ENCODE results near the gene DDX18.
"Not testable (repeated sequence)": the region's sequence is repeated elsewhere in the genome, so short reads cannot be mapped to it uniquely, and the experiment has no call there.

Gene DDX18

GRCh38 chr2:117818921-117819320, 4.4 kb downstream of the DDX18 start:
- TF ChIP-seq ZNF274 (IDR thresholded peaks at IDR 0.05; ENCODE audit: low read depth, low read length), result no peak
- H3K4me3 ChIP-seq (ENCODE audit: low read length), result no peak overlapping the region

DNA sequence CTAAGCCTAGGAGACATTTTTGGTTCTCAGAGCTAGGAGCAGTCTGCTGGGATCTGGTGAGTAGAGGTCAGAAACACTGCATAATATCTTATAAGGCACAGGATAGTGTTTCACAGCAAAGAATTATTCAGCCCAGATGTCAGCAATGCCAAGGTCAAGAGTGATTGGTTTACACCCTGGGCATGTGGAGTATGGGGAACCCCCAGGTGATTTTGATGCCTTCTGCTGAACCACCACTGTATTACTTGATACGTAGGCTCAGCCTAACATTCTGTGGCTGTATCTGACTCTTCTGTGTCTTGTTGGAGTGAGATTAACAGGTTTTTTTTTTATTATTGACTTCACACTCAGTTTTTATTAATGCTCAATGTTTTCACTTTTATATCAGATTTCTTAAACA, 6.0 kb downstream of the DDX18 start:
- no peak overlapping the region for H3K4me3 ChIP-seq (ENCODE audit: low read length)
- TF ChIP-seq ZNF274 (IDR thresholded peaks at IDR 0.05; ENCODE audit: low read depth, low read length), result no peak

DNA sequence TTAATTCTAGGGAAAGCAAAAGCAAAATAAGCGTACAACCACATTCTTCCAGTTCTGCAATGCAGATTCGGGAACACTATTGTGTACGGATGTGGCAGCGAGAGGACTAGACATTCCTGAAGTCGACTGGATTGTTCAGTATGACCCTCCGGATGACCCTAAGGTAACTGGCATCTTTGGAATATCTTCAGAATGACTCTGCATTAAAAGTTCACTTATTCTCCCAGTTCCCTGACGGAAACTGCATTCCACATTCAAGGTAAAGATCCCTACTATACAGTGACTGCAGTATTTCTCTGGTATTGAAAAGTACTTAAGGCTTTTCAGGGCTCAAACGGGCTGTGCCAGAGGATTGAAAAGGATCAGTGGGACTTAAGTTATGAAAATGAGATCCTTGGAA, 10.9 kb downstream of the DDX18 start:
- TF ChIP-seq ZNF274 (IDR thresholded peaks at IDR 0.05; ENCODE audit: low read depth, low read length), result no peak
- no peak overlapping the region for H3K4me3 ChIP-seq (ENCODE audit: low read length)

DNA sequence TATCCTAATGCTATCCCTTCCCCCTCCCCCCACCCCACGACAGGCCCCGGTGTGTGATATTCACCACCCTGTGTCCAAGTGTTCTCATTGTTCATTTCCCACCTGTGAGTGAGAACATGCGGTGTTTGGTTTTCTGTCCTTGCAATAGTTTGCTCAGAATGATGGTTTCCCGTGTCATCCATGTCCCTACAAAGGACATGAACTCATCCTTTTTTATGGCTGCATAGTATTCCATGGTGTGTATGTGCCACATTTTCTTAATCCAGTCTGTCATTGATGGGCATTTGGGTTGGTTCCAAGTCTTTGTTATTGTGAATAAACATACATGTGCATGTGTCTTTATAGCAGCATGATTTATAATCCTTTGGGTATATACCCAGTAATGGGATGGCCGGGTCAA, 13.0 kb downstream of the DDX18 start:
- H3K4me3 ChIP-seq (ENCODE audit: low read length), result not testable (repeated sequence)

DNA sequence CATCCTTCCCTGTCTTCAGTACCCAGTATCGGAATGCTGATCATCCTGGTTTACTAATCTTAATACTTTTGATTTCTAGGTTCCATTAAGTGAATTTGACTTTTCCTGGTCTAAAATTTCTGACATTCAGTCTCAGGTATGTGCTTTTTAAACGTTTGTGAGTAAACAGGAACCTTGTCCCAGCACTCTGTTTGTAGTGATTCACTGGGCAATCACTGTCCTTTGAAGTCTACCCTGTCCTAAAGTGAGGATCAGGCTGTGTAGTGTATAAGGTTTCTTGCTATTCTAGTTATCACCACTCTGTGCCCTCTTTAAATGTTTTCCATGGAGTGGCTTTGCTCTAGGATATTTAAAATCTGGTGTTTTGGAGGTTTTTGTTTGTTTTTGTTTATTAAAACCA, 14.4 kb downstream of the DDX18 start:
- no peak for TF ChIP-seq ZNF274 (IDR thresholded peaks at IDR 0.05; ENCODE audit: low read depth, low read length)
- no peak overlapping the region for H3K4me3 ChIP-seq (ENCODE audit: low read length)

DNA sequence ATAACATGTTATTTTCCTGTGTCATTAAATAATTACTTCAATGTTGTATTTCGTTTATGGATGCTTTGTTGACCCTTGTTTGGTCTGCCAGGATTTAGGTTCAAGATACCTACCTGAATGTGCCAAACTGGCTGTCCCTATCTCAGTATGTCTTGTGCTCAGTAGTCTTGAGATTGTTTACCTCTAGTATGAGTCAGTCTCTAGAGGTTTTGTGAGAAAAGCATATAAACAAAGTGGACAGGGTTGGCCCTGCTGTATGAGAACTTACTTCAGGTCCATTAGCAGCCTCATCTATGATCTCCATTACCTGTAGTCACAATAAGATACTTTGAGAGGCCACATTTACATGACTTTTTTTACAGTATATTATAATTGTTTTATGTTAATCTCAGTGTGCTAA, 17.8 kb downstream of the DDX18 start:
- H3K4me3 ChIP-seq (ENCODE audit: low read length), result no peak overlapping the region
- TF ChIP-seq ZNF274 (IDR thresholded peaks at IDR 0.05; ENCODE audit: low read depth, low read length), result no peak

DNA sequence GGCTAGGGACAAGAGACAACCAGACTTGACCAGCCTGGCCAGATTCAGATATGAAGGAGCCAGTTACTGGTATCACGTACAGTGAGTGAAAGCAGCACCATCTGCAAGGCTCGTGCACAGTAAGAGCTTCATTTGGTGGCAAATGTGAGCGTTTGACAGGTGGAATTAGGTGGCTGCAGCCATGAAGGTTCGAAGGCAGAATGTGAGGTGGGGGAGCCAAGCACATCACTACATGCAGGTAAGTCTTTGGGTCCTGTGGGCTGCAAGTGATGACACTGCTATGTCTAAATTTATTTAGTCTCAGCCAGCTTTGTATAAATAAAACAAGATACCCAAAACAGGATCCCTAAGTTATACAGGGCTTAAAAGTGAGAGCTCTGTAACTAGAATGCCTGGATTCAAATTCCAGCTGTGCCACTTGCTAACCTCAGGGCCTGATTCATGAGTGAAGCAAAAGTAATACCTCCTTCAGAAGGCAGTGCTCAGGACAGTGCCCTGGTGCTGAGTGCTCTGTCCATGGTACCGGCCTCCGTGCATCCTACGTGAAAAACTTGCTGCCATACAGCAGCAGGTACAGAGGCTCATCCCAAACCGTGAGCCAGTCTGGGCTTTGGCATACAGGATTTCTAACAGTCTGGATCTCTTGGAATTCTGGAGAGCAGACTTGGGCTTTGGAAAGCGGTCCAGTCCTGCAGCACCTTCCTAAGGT, 18.6 kb downstream of the DDX18 start:
- no peak for TF ChIP-seq ZNF274 (IDR thresholded peaks at IDR 0.05; ENCODE audit: low read depth, low read length)
- H3K4me3 ChIP-seq (ENCODE audit: low read length), result no peak overlapping the region

GRCh38 chr2:117833911-117834310, 19.4 kb downstream of the DDX18 start:
- no peak for TF ChIP-seq ZNF274 (IDR thresholded peaks at IDR 0.05; ENCODE audit: low read depth, low read length)
- no peak overlapping the region for H3K4me3 ChIP-seq (ENCODE audit: low read length)

DNA sequence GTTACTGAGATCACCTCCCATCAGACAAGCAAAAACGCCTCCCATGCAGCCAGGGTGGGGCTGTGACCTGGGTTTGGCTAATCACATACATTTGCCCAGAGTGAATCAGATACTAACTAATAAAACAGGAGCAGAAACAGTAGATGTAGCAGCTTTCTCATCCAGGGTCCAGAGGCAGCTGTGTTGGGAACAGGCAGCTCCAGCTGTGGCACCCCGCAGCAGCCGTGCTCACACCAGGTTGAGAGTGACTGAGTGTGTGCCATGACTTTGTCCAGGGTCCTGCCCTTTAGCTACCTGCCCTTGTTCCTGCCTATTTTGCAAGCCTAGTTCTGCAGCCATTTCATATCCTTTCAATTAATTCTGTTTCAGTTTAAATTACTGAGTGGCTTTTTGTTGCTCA, 20.5 kb downstream of the DDX18 start:
- no peak overlapping the region for H3K4me3 ChIP-seq (ENCODE audit: low read length)
- no peak for TF ChIP-seq ZNF274 (IDR thresholded peaks at IDR 0.05; ENCODE audit: low read depth, low read length)

GRCh38 chr2:117835990-117836760, 21.7 kb downstream of the DDX18 start:
- H3K4me3 ChIP-seq (ENCODE audit: low read length), result peak overlapping the region; percentile 1; the same call in 1 of the 2 replicates

DNA sequence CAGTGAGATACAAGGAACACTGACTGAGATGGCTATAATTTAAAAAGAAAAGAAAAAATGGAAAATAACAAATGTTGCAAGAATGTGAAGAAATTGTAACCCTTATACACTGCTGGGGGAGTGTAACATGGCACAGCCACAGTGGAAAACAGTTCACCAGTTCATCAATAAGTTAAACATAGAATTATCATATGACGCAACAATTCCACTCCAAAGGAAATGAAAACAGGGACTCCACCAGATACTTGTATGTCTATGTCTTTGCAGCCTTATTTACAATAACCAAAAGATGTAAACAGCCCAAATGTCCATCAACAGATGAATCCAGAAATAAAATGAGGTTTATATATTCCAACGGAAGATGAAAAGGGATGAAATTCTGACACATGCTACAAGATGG, 30.8 kb downstream of the DDX18 start:
- no peak for TF ChIP-seq ZNF274 (IDR thresholded peaks at IDR 0.05; ENCODE audit: low read depth, low read length)
- no peak overlapping the region for H3K4me3 ChIP-seq (ENCODE audit: low read length)

More at GRCh38 chr2:117835990-117836760, 21.7 kb downstream of the DDX18 start:
- TF ChIP-seq ZNF274 (IDR thresholded peaks at IDR 0.05; ENCODE audit: low read depth, low read length), result no peak

DNA sequence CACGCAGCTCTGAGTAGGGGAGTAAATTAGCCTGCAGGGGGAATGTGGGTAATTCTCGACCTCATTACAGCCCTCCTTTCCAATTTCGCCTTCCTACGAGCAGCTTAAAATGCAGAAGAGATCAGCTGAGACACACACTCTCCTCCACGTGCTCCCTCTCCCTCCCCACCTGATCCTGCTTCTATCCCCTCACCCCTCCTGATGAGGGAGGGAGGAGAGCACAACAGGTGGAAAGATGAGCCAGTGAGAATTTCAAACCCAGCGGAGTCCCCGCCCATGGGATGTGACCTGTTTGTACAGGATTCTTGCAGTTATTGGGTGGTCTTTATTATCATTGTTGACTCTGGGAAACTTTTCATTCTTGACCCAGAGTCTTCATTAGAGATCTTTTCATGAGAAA, 35.5 kb downstream of the DDX18 start:
- TF ChIP-seq ZNF274 (IDR thresholded peaks at IDR 0.05; ENCODE audit: low read depth, low read length), result no peak
- H3K4me3 ChIP-seq (ENCODE audit: low read length), result no peak overlapping the region

GRCh38 chr2:117850461-117850860, 36.0 kb downstream of the DDX18 start:
- H3K4me3 ChIP-seq (ENCODE audit: low read length), result no peak overlapping the region
- TF ChIP-seq ZNF274 (IDR thresholded peaks at IDR 0.05; ENCODE audit: low read depth, low read length), result no peak

DNA sequence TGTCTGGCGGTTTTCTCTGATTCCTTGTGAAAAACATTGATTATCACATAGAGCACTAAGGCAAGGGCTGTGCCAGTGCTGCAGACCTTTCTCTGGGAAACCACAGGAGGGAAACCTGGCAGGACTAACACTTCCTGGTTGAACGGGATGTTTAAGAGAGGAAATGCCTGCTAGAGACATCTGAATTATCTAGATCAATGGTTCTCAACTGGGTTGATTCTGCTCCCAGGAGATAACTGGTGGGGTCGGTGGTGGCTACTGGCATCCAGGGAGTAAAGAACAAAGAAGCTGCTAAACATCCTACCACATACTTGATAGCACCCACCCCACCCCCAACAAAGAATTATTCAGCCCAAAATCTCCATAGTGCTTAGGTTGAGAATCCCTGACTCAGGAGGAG, 37.5 kb downstream of the DDX18 start:
- no peak overlapping the region for H3K4me3 ChIP-seq (ENCODE audit: low read length)
- TF ChIP-seq ZNF274 (IDR thresholded peaks at IDR 0.05; ENCODE audit: low read depth, low read length), result no peak

GRCh38 chr2:117853316-117853715, 38.8 kb downstream of the DDX18 start:
- no peak for TF ChIP-seq ZNF274 (IDR thresholded peaks at IDR 0.05; ENCODE audit: low read depth, low read length)
- H3K4me3 ChIP-seq (ENCODE audit: low read length), result no peak overlapping the region

Measured in GM08714 (cell line).